BJ (cell line): ENCODE measurements around the gene TNFRSF19. TPM values are rescaled to one million over a fixed set of nuclear protein-coding genes. Genes with fewer than 3 reads are reported as not detected.
A peak's percentile ranks its signal among the peaks of the same experiment; 100 is the strongest.
"Not testable (repeated sequence)": the region's sequence is repeated elsewhere in the genome, so short reads cannot be mapped to it uniquely, and the experiment has no call there.

ENCODE experiments used
- CTCF ChIA-PET: fragments of 350-600 bp; formaldehyde crosslinking; extraction: SDS; loops from one replicate; lab custom pipeline; 2021; ENCODE audit warnings: antibody characterized with exemption, inconsistent platforms; lab: Yijun Ruan, JAX
- POLR2A ChIA-PET: fragments of 300-600 bp; sonication (Branson Sonifier 250); formaldehyde crosslinking; extraction: SDS; loops from one replicate; lab custom pipeline; 2021; ENCODE audit warnings: antibody characterized with exemption; lab: Charles Lee
- DNase-seq: peaks from one replicate; pipeline ENCODE4 v3.0.0-alpha.2; 2011; ENCODE audit warnings: low read depth
- H3K27me3 ChIP-seq: 2 replicates; pipeline ENCODE4 v1.6.0; 2011; ENCODE audit warnings: low read length; ENCODE audit not compliant: control insufficient read depth, insufficient read depth
- H3K36me3 ChIP-seq: 2 replicates; pipeline ENCODE4 v1.5.1; 2011; ENCODE audit warnings: low read length; ENCODE audit not compliant: control insufficient read depth, insufficient read depth
- H3K4me3 ChIP-seq: 2 replicates; pipeline ENCODE4 v1.5.1; 2011; ENCODE audit warnings: low read depth, mild to moderate bottlenecking, control low read depth, low read length
- polyA plus RNA-seq: library from polyadenylated mRNA; depleted of rRNA; stranded (reverse); fragments of >200 nt; gene quantifications from 2 replicates; pipeline ENCODE4 v1.2.3, GENCODE V29; 2011
- TF ChIP-seq, protein P1 (sequence below): IDR thresholded peaks from 2 replicates; pipeline ENCODE4 v1.5.1; 2011; ENCODE audit warnings: low read depth, mild to moderate bottlenecking, control low read depth, inconsistent platforms, low read length, moderate library complexity; ENCODE audit not compliant: insufficient read depth

The TNFRSF19 gene
- polyA plus RNA-seq, 1 experiment, result 14.8 TPM

DNA sequence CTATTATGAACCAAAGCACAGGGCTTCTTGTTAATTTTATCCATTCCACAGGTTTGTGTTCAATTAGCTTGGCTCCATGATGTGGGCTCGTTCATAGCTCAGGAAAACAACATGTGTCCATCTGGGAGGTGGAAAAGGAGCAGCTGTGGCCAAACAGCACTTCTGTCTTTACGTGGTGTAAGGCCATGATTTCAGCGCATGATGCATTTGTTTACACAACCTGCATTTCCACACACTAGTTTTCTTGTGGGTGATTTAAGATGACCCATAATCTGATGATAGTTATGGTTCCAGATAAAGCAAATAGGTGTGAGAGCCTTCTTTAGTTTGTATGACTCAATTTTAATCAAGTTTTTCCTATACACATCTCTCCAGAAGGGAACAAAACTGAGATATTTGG lies 101.7 kb downstream of the TNFRSF19 start:
- DNase-seq, result no peak
- CTCF ChIA-PET, result interaction anchor here (1.2 kb wide), 1 partner anchor 19 kb away, joined by 3 read pairs; no protein-coding TSS in a partner anchor
- POLR2A ChIA-PET, result no interaction called here

DNA sequence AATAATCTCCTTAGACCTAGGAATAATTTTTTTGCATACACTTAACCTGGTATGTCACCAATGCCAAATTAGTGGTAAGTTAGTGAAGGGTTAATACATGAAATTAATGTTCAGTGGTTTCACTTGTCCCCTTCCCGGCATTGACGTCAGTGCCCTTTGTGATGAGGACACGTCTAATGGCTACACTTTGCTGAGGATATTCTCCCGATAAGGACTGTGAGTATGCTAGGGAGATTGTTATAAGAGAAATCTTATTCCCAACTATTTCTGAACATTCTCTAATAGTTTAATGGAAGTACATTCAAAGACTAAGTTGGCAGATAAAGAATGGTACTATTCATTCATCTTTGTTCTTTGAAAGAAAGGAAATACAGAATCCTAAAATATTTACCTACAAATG lies 102.4 kb downstream of the TNFRSF19 start:
- ChIA-PET POLR2A (no interaction called here), CTCF (no interaction called here)
- Histone ChIP-seq H3K36me3 (no peaks in the 10 kb centered on the region; the same call in 1 of the 2 replicates), H3K27me3 (no peaks in the 10 kb centered on the region), H3K4me3 (no peak overlapping the region)
- no peak for DNase-seq
- TF ChIP-seq, protein P1, sequence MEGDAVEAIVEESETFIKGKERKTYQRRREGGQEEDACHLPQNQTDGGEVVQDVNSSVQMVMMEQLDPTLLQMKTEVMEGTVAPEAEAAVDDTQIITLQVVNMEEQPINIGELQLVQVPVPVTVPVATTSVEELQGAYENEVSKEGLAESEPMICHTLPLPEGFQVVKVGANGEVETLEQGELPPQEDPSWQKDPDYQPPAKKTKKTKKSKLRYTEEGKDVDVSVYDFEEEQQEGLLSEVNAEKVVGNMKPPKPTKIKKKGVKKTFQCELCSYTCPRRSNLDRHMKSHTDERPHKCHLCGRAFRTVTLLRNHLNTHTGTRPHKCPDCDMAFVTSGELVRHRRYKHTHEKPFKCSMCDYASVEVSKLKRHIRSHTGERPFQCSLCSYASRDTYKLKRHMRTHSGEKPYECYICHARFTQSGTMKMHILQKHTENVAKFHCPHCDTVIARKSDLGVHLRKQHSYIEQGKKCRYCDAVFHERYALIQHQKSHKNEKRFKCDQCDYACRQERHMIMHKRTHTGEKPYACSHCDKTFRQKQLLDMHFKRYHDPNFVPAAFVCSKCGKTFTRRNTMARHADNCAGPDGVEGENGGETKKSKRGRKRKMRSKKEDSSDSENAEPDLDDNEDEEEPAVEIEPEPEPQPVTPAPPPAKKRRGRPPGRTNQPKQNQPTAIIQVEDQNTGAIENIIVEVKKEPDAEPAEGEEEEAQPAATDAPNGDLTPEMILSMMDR, result no peak

More for the DNA sequence above, 101.7 kb downstream of the TNFRSF19 start:
- Histone ChIP-seq H3K4me3 (no peak overlapping the region), H3K27me3 (no peaks in the 10 kb centered on the region), H3K36me3 (no peaks in the 10 kb centered on the region; the same call in 1 of the 2 replicates)
- TF ChIP-seq, protein P1, result no peak

DNA sequence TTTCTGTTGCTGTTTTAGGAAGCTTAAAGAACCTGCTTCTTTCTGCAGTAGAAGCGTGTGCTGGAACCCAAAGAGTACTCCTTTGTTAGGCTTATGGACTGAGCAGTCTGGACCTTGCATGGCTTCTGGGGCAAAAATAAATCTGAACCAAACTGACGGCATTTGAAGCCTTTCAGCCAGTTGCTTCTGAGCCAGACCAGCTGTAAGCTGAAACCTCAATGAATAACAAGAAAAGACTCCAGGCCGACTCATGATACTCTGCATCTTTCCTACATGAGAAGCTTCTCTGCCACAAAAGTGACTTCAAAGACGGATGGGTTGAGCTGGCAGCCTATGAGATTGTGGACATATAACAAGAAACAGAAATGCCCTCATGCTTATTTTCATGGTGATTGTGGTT lies 103.1 kb downstream of the TNFRSF19 start:
- ChIA-PET CTCF (interaction anchor here (0.6 to 1.3 kb wide), 4 partner anchors 22 to 235 kb away, joined by 3 read pairs; no protein-coding TSS in a partner anchor), POLR2A (no interaction called here)
- Histone ChIP-seq H3K4me3 (no peak overlapping the region), H3K27me3 (no peaks in the 10 kb centered on the region), H3K36me3 (no peaks in the 10 kb centered on the region; the same call in 1 of the 2 replicates)
- peak; percentile 58 for DNase-seq
- TF ChIP-seq, protein P1, result no peak

DNA sequence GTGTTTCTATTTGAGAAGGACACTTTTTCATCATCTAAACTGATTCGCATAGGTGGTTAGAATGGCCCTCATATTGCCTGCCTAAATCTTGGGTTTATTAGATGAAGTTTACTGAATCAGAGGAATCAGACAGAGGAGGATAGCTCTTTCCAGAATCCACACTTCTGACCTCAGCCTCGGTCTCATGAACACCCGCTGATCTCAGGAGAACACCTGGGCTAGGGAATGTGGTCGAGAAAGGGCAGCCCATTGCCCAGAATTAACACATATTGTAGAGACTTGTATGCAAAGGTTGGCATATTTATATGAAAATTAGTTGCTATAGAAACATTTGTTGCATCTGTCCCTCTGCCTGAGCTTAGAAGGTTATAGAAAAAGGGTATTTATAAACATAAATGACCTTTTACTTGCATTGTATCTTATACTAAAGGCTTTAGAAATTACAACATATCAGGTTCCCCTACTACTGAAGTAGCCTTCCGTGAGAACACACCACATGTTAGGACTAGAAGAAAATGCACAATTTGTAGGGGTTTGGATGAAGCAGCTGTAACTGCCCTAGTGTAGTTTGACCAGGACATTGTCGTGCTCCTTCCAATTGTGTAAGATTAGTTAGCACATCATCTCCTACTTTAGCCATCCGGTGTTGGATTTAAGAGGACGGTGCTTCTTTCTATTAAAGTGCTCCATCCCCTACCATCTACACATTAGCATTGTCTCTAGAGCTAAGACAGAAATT lies 103.8 kb downstream of the TNFRSF19 start:
- Histone ChIP-seq H3K27me3 (no peaks in the 10 kb centered on the region), H3K36me3 (no peaks in the 10 kb centered on the region), H3K4me3 (no peak overlapping the region)
- POLR2A ChIA-PET, result no interaction called here
- no peak for DNase-seq
- TF ChIP-seq, protein P1, result no peak
- CTCF ChIA-PET, result interaction anchor here (0.6 to 1.3 kb wide), 4 partner anchors 23 to 234 kb away, joined by 3 read pairs; no protein-coding TSS in a partner anchor

DNA sequence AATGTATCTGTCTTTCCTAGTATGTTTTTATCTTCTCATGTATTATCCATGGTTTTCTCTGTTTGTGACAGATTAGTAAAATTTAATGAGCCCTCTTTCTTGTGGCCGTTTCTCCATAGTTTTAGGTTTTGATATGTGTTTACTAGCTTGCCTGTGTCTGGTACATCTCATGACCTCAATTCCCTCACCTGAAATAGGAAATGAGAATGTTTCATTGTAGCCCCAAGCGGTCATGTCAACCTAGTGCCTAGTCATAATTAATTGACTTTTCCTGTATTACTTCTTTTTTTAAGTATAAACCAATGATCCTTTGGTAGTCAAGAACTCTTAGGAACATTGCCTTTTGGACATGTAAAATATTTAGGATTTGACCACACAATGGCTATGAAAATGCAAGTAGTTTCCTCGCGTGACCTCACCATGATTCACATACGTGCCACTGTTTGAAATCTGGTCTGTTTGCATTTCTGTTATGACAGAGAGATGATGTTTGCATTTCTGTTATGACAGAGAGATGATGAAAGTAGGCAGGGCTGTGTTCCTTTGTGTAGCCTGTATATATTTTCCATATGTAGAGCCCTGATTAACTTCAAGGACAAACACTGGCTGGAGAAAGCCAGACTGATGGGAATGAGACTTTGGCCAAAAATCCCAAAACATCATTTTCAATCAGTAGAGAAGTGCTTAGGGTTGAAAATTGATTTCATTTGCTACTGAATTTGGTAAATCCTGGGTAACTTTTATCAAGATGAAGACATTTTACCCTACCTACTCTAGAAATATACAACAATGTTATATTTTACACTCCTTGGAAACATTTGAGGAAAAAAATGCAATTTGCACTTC lies 104.8 kb downstream of the TNFRSF19 start:
- ChIA-PET POLR2A (no interaction called here), CTCF (no interaction called here)
- no peak for DNase-seq
- H3K4me3 ChIP-seq, result no peak overlapping the region
- H3K27me3 ChIP-seq, result no peaks in the 10 kb centered on the region
- TF ChIP-seq, protein P1, result no peak
- H3K36me3 ChIP-seq, result no peaks in the 10 kb centered on the region

DNA sequence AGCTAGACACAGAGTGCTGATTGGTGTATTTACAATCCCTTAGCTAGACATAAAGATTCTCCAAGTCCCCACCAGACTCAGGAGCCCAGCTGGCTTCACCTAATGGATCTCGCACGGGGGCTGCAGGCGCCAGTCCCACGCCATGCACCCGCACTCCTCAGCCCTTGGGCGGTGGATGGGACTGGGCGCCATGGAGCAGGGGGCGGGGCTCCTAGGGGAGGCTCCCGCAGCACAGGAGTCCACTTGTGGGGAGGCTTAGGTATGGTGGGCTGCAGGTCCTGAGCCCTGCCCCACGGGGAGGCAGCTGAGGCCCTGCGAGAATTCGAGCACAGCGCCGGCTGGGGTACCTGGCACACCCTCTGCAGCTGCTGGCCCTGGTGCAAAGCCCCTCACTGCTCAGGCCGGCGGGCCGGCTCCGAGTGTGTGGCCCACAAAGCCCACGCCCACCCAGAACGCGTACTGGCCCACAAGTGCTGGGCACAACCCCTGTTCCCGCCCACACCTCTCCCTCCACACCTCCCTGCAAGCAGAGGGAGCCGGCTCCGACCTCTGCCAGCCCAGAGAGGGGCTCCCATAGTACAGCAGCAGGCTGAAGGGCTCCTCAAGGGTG lies 107.6 kb downstream of the TNFRSF19 start:
- CTCF ChIA-PET, DNase-seq, POLR2A ChIA-PET, H3K27me3 ChIP-seq, H3K36me3 ChIP-seq, H3K4me3 ChIP-seq: not testable (repeated sequence)
